ENCODE data around the gene KRT8.
"Not testable (repeated sequence)": the region's sequence is repeated elsewhere in the genome, so short reads cannot be mapped to it uniquely, and the experiment has no call there.

The KRT8 gene

GRCh38 chr12:52904509-52905300, at the start of gene KRT8:
Gene KRT8, minus strand, starts transcription at chr12:52905076. Its CDS starts 95 bp downstream, at chr12:52904981.
- not testable (repeated sequence) for DNase-seq (ENCODE audit: low spot score)

- DNase-seq (ENCODE audit: low spot score) = no peak
These were observed 48.4 kb upstream of the KRT8 start for GRCh38 chr12:52953181-52953841.

DNA sequence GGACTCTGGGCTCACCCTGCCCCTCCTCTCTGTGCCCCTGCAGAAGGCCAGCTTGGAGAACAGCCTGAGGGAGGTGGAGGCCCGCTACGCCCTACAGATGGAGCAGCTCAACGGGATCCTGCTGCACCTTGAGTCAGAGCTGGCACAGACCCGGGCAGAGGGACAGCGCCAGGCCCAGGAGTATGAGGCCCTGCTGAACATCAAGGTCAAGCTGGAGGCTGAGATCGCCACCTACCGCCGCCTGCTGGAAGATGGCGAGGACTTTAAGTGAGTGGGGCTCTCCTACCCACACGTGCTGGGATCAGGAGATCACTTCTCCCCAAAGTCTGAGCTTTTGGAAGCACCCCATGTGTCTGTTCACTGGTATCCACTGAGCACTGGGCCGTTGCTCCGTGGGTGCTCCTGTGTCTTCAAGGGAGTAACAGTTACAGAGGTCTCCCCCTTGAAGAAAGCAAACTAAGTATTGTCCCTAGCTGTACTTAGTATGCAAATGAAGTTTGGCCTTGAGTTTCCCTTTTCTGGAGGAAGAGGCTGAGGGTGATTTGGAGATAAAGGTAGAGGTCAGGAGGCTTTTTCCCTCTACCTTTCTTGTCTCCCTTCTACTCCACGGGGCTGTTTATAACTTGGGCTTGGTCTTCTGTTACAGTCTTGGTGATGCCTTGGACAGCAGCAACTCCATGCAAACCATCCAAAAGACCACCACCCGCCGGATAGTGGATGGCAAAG, 47.4 kb upstream of the KRT8 start:
- DNase-seq (ENCODE audit: low spot score) = no peak

DNA sequence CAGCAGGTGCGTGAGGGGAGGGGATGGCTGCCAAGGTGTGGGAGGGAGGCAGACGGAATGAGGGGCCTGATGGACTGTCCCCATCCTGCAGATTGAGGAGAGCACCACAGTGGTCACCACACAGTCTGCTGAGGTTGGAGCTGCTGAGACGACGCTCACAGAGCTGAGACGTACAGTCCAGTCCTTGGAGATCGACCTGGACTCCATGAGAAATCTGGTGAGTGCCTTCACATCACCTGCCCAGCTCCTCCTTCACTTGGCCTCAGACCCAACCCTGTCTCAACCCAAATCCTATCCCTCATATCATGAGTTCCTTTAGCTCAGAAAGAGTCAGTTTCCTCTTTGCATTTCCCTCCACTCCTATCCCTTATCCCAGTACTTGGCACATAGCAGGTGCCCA, 46.8 kb upstream of the KRT8 start:
- no peak for DNase-seq (ENCODE audit: low spot score)

- DNase-seq (ENCODE audit: low spot score) = no peak
These were observed 46.2 kb upstream of the KRT8 start for GRCh38 chr12:52951126-52951525.

DNA sequence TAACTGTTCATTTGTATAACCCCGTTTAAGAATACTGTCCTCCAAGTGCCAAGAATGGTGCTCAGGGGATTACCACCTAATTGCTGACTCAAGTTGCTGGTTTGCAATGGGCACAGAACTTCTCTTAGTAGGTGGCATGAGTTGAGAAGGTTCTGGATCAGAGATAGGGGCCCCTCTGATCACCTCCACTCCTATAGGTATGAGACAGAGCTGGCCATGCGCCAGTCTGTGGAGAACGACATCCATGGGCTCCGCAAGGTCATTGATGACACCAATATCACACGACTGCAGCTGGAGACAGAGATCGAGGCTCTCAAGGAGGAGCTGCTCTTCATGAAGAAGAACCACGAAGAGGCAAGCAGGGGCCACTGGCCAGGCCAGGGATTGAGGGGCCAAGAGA, 45.7 kb upstream of the KRT8 start:
- DNase-seq (ENCODE audit: low spot score) = no peak

- DNase-seq (ENCODE audit: low spot score) = no peak
These were observed 44.8 kb upstream of the KRT8 start for GRCh38 chr12:52949413-52950331.

- no peak for DNase-seq (ENCODE audit: low spot score)
These were observed 43.0 kb upstream of the KRT8 start for GRCh38 chr12:52947738-52948423.

DNA sequence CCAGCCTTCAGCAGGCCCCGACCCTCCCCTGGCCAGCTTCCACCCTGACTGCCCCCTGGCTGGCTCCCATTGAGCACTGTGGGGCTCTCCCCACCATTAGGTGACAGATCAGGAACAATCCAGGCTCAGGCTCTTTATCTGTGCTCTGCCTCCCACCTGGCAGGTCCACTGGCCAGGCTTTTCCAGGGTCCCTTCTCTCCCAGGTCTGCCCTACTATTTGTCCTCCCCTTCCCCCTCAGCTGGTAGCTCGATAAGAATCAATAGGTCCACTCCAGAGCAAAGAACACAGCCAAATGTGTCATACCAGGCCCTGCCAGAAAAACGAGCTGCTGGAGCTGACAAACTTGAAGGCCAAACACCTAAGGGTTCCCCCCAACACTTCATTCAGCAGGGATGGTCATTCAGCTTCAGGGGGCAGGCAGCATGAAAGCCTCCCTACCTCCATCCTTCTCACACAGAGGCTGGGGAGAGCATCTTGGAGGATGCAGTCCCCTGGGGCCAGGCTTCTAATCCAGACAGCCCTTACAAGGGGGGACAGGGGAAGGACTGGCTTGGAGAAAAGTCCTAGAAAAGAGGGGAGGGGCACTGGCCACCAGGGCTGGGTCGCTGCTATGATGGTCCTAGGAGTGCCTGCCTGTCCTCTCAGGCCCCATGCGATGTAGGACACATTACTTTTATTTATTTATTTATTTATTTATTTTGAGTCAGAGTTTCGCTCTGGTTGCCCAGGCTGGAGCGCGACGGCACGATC, 42.1 kb upstream of the KRT8 start:
- no peak for DNase-seq (ENCODE audit: low spot score)

GRCh38 chr12:52946334-52946733, 41.5 kb upstream of the KRT8 start:
- DNase-seq (ENCODE audit: low spot score) = no peak

DNA sequence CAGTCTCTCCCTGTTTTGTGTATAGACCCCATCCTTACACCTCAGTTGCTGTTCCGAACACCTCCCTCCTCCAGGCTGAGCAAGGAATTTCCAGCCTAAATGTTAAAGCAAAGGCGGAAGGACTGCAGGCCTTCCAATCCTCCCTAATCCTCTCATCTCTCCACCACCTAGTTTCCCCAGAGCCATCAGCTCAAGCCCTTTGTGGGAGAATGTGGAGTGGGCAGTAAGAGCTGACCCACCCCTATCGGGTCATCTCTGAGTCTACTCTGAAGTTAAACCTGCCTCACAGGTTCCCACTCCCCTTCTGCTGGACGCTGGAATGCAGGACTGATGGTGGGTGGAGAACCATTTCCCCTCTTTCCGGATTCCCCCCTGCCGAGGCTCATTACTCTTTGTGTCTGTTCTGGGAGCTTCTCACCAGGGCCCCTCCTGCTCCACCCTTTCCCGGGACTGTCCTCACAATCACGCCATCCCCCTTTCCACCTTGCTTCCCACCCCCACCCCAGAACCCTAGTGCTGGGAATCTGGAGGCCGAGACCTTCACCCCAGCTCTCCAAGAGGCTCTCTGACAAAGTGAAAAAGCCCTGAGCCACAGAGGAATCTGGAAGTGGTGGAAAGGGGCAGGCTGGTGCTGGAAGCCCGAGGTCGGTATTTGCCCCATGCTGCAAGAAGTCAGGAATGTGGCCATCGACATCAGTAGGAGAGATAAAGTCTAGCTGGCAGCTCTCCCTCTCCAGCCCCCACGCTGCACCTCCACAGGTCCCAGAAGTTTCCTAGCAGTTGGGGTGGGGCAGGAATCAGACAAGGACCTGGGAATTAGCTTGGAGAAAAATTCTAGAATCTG, 40.7 kb upstream of the KRT8 start:
- DNase-seq (ENCODE audit: low spot score) = no peak

GRCh38 chr12:52944683-52945388, 40.0 kb upstream of the KRT8 start:
- no peak for DNase-seq (ENCODE audit: low spot score)

- no peak for DNase-seq (ENCODE audit: low spot score)
These were observed 38.0 kb upstream of the KRT8 start for GRCh38 chr12:52942901-52943181.

DNA sequence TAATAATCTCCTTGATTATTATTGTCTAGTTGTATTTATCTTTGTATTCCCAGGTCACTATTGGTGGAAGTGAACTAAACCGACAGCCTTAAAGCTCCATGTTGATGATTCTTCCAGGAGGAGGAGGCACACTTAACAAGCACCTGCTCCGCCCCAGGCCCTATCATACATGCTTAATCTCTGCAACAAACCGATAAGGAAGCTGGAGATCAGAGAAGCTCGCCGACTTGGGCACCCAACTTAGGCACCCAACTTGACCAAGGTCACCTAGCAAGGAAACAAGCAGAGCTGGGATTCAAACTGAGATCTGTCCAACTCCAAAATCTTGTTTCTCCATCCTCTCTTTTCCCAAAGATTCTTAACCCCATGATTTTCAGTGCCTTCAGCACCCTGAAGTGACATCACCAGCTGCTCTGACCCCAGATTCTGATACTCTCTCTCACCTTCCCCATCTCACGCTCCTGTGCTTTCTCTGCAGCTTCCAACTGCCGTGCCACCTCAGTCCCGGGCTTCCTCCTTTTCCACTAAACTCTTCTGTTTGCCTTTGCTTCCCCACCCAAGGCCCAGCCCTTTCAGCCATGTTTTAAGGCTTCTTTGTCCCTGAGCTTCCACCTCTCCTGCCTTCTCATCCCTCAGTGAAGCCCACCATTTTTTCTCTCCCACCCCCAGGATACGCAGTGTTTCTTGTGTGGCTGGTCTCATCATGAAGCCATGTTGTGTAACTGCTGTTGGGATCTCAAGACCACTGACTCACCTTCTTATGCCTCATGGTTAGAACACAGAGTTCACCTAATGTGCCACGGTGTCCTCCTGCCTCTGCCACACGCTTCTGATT, 37.4 kb upstream of the KRT8 start:
- DNase-seq (ENCODE audit: low spot score) = no peak

DNA sequence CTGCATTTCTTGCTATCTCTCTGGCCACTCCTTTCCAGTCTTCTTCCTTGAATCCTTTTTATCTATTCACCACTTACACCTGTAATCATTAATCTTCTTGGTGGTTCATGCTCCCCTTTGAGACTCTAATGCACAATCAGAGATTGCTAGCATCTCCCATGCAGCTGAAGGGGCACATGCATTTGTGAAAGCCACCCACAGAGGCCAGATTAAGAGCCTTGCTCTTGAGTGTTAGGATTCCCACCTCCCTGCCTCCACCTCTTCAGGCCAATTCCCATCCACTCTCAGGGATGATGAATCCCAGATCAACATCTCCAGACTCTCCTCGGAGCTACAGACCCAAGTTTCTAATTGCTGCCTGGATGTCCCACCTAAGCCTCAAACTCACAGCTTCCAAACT, 24.7 kb upstream of the KRT8 start:
- DNase-seq (ENCODE audit: low spot score) = no peak

DNA sequence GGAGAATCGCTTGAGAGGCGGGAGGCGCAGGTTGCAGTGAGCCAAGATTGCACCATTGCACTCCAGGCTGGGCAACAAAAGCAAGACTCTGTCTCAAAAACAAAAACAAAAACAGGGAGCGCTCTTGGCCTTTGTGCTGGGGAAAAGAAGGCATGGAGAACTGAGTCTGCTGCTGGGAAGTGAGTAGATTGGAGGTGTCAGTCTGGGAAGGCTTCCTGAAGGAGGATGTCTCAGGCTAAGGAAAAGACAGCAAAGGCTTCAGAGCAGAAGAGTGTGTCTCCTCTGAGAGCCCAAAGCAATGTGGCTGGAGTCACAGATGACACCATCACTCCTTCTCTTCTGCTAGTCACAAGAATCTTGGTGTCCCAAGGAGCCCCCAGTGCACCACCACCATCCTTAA, 23.1 kb upstream of the KRT8 start:
- DNase-seq (ENCODE audit: low spot score) = no peak

- DNase-seq (ENCODE audit: low spot score) = no peak
These were observed 21.8 kb upstream of the KRT8 start for GRCh38 chr12:52926596-52927234.

Data from putamen (tissue), 1 donor.